Right renal pelvis (tissue), 4 donors: Measurements from ENCODE around the gene PPP2R5A. TPM values are rescaled to one million over a fixed set of nuclear protein-coding genes. Genes with fewer than 3 reads are reported as not detected.
A peak's percentile ranks its signal among the peaks of the same experiment; 100 is the strongest.
"Not testable (repeated sequence)": the region's sequence is repeated elsewhere in the genome, so short reads cannot be mapped to it uniquely, and the experiment has no call there.

Experiments used
- DNase-seq, 4 donors: peaks; one replicate each; pipeline ENCODE4 v3.0.0-alpha.2; 2013; ENCODE audit warnings: low read depth in 4 of 4, low spot score in 3 of 4, missing footprints in 1 of 4
- polyA plus RNA-seq, 4 donors: library from polyadenylated mRNA; unstranded; fragments of 120-200 nt; gene quantifications; one replicate each; pipeline ENCODE4 v1.2.1, GENCODE V29; 2013; ENCODE audit not compliant: insufficient read length in 4 of 4

PPP2R5A gene
- polyA plus RNA-seq, 4 donors, result 32.0 to 43.6 (median 39.6) TPM

GRCh38 chr1:212267017-212267416, 18.2 kb upstream of the PPP2R5A start:
- DNase-seq, result no peak

GRCh38 chr1:212267460-212267859, 17.8 kb upstream of the PPP2R5A start:
- DNase-seq, result no peak

- DNase-seq, result no peak
Observed at GRCh38 chr1:212269306-212269705, 15.9 kb upstream of the PPP2R5A start.

- no peak for DNase-seq
Observed at GRCh38 chr1:212270564-212270963, 14.6 kb upstream of the PPP2R5A start.

GRCh38 chr1:212271234-212271633, 14.0 kb upstream of the PPP2R5A start:
- DNase-seq, result no peak

GRCh38 chr1:212271823-212272485, 13.3 kb upstream of the PPP2R5A start:
- DNase-seq, result no peak

GRCh38 chr1:212281590-212281989, 3.6 kb upstream of the PPP2R5A start:
- DNase-seq, result no peak

GRCh38 chr1:212283741-212284140, 1.5 kb upstream of the PPP2R5A start:
- DNase-seq, result no peak

GRCh38 chr1:212284332-212284743, 872 bp upstream of the PPP2R5A start:
- no peak for DNase-seq

- DNase-seq, result peak; percentile 25 to 63 (median 30)
Observed at GRCh38 chr1:212285685-212286555, 710 bp downstream of the PPP2R5A start.

- DNase-seq, result peak in 1 of 4 donors; percentile 8
Observed at GRCh38 chr1:212286556-212287131, 1.4 kb downstream of the PPP2R5A start.

- no peak for DNase-seq
Observed at GRCh38 chr1:212287261-212287895, 2.2 kb downstream of the PPP2R5A start.

GRCh38 chr1:212287995-212288394, 2.8 kb downstream of the PPP2R5A start:
- DNase-seq, result not testable (repeated sequence)

GRCh38 chr1:212288615-212289014, 3.4 kb downstream of the PPP2R5A start:
- no peak for DNase-seq

- DNase-seq, result no peak
Observed at GRCh38 chr1:212289262-212290077, 4.3 kb downstream of the PPP2R5A start.

GRCh38 chr1:212290608-212291007, 5.4 kb downstream of the PPP2R5A start:
- DNase-seq, result no peak

- peak in 3 of 4 donors; percentile 32 to 43 (median 43) for DNase-seq
Observed at GRCh38 chr1:212291505-212292134, 6.4 kb downstream of the PPP2R5A start.

GRCh38 chr1:212292250-212293105, 7.3 kb downstream of the PPP2R5A start:
- no peak for DNase-seq

- no peak for DNase-seq
Observed at GRCh38 chr1:212293579-212293978, 8.4 kb downstream of the PPP2R5A start.
